Epithelial cell of esophagus (primary cell): Measurements from ENCODE around the gene NUAK1.

Experiments used
- DNase-seq: peaks from one replicate; pipeline ENCODE4 v3.0.0; 2010; ENCODE audit warnings: low read depth
- H3K4me3 ChIP-seq: 2 replicates; pipeline ENCODE4 v1.5.1; 2011; ENCODE audit warnings: mild to moderate bottlenecking, low read length, control low read depth
- TF ChIP-seq, protein P1 (sequence below): IDR thresholded peaks from 2 replicates; pipeline ENCODE4 v1.5.1; 2011; ENCODE audit warnings: low read depth, mild to moderate bottlenecking, low read length, control low read depth, inconsistent platforms; ENCODE audit not compliant: insufficient read depth; ENCODE audit errors: missing control alignments

NUAK1 gene

DNA sequence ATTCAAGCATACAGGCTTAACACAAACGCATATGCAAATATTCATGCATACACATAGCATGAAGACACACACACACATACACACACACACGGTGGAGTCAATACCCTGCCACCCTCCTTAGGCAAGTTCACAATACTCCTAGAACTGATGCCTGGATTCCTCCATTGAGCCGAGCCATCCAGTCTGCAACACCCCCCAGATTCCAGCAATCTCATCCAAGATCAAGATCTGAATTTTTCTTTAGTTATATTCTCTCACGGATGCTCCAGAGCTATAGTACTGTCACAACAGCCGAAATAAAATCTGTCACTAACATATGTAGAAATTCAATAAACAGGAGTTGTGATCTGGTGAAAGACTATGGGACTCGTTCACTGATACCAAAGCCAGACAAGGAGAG lies 110.8 kb downstream of the NUAK1 start:
- DNase-seq = no peak
- H3K4me3 ChIP-seq = no peak overlapping the region
- TF ChIP-seq, protein P1, sequence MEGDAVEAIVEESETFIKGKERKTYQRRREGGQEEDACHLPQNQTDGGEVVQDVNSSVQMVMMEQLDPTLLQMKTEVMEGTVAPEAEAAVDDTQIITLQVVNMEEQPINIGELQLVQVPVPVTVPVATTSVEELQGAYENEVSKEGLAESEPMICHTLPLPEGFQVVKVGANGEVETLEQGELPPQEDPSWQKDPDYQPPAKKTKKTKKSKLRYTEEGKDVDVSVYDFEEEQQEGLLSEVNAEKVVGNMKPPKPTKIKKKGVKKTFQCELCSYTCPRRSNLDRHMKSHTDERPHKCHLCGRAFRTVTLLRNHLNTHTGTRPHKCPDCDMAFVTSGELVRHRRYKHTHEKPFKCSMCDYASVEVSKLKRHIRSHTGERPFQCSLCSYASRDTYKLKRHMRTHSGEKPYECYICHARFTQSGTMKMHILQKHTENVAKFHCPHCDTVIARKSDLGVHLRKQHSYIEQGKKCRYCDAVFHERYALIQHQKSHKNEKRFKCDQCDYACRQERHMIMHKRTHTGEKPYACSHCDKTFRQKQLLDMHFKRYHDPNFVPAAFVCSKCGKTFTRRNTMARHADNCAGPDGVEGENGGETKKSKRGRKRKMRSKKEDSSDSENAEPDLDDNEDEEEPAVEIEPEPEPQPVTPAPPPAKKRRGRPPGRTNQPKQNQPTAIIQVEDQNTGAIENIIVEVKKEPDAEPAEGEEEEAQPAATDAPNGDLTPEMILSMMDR = no peak

DNA sequence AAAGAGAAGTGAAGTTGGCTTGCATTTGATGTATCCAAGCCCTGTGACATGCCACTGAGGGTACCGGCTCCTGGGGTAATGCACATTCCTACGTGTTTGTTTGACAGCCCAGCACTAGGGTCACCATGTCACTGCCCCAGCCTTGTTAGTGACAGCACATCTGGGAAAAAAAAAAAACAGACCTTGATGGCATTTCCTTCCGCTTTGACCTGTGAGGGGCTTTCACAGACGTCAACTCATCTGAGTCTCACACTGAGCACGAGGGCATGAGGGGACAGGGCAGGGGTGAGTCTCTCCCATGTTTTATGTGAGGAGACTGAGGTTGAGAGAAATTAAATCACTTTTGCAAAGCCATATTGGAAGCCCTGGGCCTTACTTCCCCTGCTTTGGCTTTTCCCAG lies 111.5 kb downstream of the NUAK1 start:
- H3K4me3 ChIP-seq = no peak overlapping the region
- no peak for DNase-seq
- TF ChIP-seq, protein P1 = no peak

DNA sequence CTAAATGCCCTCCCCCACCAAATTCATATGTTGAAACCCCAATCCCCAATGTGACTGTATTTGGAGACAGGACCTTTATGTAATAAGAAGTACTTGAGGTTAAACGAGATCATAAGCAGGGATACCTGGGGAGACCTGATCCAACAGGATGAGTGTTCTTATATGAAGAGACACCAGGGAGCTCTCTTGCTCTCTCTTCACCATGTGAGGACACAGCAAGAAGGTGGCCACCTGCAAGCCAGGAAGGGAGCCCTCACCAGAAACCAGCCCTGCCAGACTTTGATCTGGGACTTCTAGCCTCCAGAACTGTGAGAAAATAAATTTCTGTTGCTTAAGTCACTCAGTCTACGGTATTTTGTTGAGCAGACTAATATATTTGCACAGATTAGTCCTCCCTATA lies 113.6 kb downstream of the NUAK1 start:
- TF ChIP-seq, protein P1 = no peak
- H3K4me3 ChIP-seq = no peak overlapping the region
- no peak for DNase-seq

DNA sequence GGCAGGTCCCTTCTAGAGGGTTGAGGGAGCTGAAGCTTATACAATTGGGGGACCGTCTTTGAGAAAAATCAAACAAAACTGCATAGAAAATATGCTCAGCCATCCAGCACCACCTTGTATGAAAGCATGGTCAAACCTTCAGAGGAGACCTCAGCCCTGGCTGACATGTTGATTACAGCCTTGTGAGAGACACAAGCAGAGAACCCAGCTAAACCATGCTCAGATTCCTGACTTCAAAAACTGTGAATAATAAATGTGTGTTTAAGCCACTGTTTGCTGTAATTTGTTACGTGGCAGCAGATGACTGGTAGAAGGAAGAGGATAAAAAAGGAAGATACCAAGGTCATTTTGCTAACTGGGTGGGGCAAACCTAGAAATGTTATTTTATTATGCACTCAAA lies 115.7 kb downstream of the NUAK1 start:
- no peak for DNase-seq
- TF ChIP-seq, protein P1 = no peak
- H3K4me3 ChIP-seq = no peak overlapping the region

DNA sequence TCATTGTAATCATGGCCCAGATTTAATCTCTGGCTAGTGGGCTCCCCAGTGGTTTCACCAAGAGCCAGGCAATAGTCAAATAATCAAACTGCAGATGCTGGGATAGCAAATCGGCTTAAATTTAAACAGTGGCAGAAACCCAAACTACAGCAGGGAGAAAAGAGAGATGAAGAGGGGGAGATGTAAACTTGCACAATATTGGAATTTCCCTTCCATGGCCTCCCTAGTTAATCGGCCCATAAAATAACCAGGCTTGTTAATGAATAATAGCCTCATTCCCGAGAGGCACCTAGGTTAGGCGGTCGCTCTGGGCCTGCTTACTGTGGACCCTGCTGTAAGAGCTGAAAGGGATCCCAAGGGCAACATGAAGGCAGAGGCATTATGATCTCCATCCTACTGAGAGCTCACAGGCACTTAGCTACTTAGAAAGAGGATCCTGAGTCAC lies 116.2 kb downstream of the NUAK1 start:
- TF ChIP-seq, protein P1 = no peak
- no peak overlapping the region for H3K4me3 ChIP-seq
- DNase-seq = no peak

DNA sequence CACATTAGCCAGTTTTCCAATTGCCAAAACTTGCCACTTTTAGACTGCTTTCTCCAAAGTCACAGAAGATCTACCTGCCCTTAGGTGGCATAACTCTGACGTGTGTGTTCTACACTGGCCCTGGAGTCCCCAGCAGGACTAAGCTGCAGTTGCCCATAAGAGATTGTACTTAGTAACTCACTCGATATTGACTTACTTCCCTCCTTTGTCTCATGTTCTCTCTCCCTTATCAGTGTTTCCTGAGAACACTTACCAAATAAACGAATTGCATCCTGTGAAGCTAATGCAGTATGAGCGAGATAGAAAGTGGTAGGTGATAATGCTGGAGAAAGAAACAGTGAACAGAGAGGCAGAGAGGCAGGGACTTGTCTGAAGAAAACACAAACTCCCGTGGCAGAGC lies 117.2 kb downstream of the NUAK1 start:
- H3K4me3 ChIP-seq = no peak overlapping the region
- TF ChIP-seq, protein P1 = no peak
- DNase-seq = no peak

DNA sequence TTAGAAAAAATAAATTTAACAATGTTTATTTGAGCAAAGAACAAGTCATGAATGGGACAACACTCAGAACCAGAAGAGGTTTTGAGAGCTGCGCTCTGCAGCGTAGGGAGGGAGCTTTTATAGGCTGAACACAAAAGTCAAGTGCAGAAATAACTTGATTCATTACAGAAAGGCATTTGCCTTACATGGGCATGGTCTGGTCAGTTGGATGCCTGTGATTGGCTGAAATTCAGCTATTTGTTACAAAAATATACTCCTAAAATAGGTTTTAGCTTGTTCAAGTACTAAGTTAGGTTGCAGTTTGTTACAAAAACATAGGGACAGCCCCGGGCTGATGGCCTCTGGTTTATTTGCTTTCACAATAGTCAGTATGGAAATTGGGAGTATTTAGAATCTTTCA lies 118.0 kb downstream of the NUAK1 start:
- no peak for DNase-seq
- TF ChIP-seq, protein P1 = no peak
- no peak overlapping the region for H3K4me3 ChIP-seq
